SK-N-DZ (cell line): Measurements from ENCODE around the gene NUDT6. TPM values are rescaled to one million over a fixed set of nuclear protein-coding genes. Genes with fewer than 3 reads are reported as not detected.
"Not testable (repeated sequence)": the region's sequence is repeated elsewhere in the genome, so short reads cannot be mapped to it uniquely, and the experiment has no call there.

Experiments used
- DNase-seq: peaks from one replicate; pipeline ENCODE4 v3.0.0-alpha.2; 2015; ENCODE audit warnings: low spot score
- polyA plus RNA-seq, 2 experiments: library from polyadenylated mRNA; depleted of rRNA; stranded (reverse); fragments of >200 nt; gene quantifications; 2 replicates each; pipeline ENCODE4 v1.2.3, GENCODE V29; 2014

NUDT6 gene
- polyA plus RNA-seq (2014; cell fraction: cytosol; rRNA removed): 6.9 and 8.2 TPM in 2 replicates
- polyA plus RNA-seq (2014; cell fraction: nucleus; rRNA removed): 9.3 and 9.9 TPM in 2 replicates

- peak; percentile 74 for DNase-seq
These were observed at the start of gene NUDT6 for GRCh38 chr4:122921971-122922876. NUDT6 (minus strand) TSS chr4:122922597; CDS start chr4:122922572, 25 bp downstream.

- DNase-seq: no peak
These were observed 45.9 kb upstream of the NUDT6 start for GRCh38 chr4:122968227-122968812.

- DNase-seq: no peak
These were observed 44.8 kb upstream of the NUDT6 start for GRCh38 chr4:122967231-122967630.

- DNase-seq: no peak
These were observed 43.8 kb upstream of the NUDT6 start for GRCh38 chr4:122966201-122966600.

GRCh38 chr4:122963216-122963615 is 40.8 kb upstream of the NUDT6 start:
- DNase-seq: no peak

- DNase-seq: no peak
These were observed 38.2 kb upstream of the NUDT6 start for GRCh38 chr4:122960611-122961000.

GRCh38 chr4:122959981-122960610 is 37.7 kb upstream of the NUDT6 start:
- DNase-seq: no peak

- no peak for DNase-seq
These were observed 37.0 kb upstream of the NUDT6 start for GRCh38 chr4:122959441-122959840.

GRCh38 chr4:122958505-122958904 is 36.1 kb upstream of the NUDT6 start:
- DNase-seq: no peak

- DNase-seq: no peak
These were observed 31.5 kb upstream of the NUDT6 start for GRCh38 chr4:122953924-122954323.

- no peak for DNase-seq
These were observed 29.6 kb upstream of the NUDT6 start for GRCh38 chr4:122952028-122952427.

- DNase-seq: no peak
These were observed 26.3 kb upstream of the NUDT6 start for GRCh38 chr4:122948671-122949070.

GRCh38 chr4:122946142-122946541 is 23.7 kb upstream of the NUDT6 start:
- no peak for DNase-seq

- DNase-seq: not testable (repeated sequence)
These were observed 22.7 kb upstream of the NUDT6 start for GRCh38 chr4:122945136-122945535.

GRCh38 chr4:122932763-122933162 is 10.4 kb upstream of the NUDT6 start:
- no peak for DNase-seq

GRCh38 chr4:122930862-122931261 is 8.5 kb upstream of the NUDT6 start:
- no peak for DNase-seq

GRCh38 chr4:122928930-122929329 is 6.5 kb upstream of the NUDT6 start:
- no peak for DNase-seq

- peak; percentile 86 for DNase-seq
These were observed 597 bp upstream of the NUDT6 start for GRCh38 chr4:122922877-122923511.

- DNase-seq: no peak
These were observed 1.1 kb downstream of the NUDT6 start for GRCh38 chr4:122921300-122921699.

- no peak for DNase-seq
These were observed 1.9 kb downstream of the NUDT6 start for GRCh38 chr4:122920473-122920872.

- DNase-seq: no peak
These were observed 4.7 kb downstream of the NUDT6 start for GRCh38 chr4:122917731-122918130.

- no peak for DNase-seq
These were observed 7.5 kb downstream of the NUDT6 start for GRCh38 chr4:122914938-122915337.
